NCI-H774 (cell line): ENCODE data around the gene NT5C1A.

Experiments
- DNase-seq: peaks from one replicate; lab custom pipeline; 2025; lab: John Stamatoyannopoulos, UW

NT5C1A gene

DNA sequence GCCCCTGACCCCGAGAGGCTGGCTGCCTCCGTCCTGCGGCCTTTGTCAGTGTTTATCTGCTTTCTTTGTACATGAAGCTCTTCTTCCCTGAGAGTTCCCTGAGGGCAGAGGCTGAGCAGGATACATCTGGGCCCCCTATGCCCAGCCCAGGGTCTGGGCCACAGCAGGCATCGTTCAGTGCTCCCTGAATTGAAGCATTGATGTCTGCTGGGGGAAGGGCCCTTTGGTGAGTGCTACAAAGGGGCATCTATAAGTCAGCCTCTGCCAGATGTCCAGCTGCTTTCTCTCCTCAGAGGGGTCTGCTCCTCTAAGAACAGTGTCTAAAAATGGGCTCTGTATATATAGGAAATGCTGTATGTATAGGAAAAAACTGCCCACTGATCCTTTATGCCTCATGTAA is 34.5 kb downstream of the NT5C1A start:
- no peak for DNase-seq

GRCh38 chr1:39635871-39636210 is 36.1 kb downstream of the NT5C1A start:
- DNase-seq: no peak

- DNase-seq: no peak
These were observed 36.6 kb downstream of the NT5C1A start for GRCh38 chr1:39635205-39635870.

- no peak for DNase-seq
These were observed 38.5 kb downstream of the NT5C1A start for GRCh38 chr1:39633422-39633821.

DNA sequence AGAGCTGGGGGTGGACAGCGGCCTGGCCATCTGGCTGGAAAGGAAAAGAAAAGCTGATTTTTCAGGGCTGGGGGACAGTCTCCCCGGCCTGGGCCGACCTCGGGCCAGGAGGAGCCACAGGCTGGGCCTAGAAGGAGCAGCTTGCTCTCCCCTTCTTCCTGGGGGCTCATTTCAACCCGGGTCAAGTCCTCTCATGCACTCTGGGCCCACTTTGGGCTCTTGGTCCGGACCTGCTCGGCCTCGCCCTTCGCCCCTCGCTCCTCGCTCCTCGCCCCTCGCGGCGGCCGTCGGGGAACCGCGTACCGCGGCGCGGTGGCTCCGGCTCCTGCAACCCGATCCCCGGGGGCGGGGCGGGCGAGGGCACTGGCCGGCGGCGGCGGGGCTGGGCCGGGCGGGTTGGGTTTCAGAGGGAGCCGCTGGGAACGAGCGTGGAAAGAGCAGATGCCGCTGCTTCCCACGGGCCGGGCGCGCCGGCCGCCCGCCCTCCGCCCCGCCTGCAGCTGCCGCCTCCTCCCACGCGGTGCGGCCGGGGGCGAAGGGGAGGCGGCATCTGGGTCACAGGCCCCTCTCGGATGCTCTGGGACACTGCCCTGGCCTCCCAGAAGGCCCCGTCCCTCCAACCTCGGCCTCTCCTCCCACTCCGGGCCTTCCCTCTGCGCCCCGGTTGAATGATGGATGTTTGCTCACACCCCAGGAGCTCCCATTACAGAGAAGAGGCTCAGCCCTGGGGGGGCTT is 39.1 kb downstream of the NT5C1A start:
- DNase-seq: no peak

DNA sequence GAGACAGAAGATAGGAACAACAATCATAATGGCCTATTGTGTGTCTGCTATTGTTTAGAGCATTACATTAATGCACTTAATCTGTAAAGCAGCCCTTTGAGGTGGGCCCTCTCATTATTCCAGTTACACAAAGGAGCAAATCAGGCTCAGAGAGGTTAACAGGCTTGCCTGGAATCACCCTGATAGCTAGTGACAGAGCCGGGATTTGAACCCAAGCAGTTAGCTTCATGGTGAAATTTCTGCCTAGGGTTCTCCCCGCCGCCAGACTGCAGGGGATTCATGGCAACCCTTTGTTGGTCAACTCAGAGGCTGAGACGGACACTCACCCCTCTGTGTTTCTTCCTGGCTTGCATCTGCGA is 39.6 kb downstream of the NT5C1A start:
- DNase-seq: no peak

GRCh38 chr1:39631361-39632322 is 40.3 kb downstream of the NT5C1A start:
- no peak for DNase-seq

GRCh38 chr1:39628807-39629350 is 43.0 kb downstream of the NT5C1A start:
- DNase-seq: no peak

GRCh38 chr1:39626646-39627045 is 45.3 kb downstream of the NT5C1A start:
- no peak for DNase-seq

DNA sequence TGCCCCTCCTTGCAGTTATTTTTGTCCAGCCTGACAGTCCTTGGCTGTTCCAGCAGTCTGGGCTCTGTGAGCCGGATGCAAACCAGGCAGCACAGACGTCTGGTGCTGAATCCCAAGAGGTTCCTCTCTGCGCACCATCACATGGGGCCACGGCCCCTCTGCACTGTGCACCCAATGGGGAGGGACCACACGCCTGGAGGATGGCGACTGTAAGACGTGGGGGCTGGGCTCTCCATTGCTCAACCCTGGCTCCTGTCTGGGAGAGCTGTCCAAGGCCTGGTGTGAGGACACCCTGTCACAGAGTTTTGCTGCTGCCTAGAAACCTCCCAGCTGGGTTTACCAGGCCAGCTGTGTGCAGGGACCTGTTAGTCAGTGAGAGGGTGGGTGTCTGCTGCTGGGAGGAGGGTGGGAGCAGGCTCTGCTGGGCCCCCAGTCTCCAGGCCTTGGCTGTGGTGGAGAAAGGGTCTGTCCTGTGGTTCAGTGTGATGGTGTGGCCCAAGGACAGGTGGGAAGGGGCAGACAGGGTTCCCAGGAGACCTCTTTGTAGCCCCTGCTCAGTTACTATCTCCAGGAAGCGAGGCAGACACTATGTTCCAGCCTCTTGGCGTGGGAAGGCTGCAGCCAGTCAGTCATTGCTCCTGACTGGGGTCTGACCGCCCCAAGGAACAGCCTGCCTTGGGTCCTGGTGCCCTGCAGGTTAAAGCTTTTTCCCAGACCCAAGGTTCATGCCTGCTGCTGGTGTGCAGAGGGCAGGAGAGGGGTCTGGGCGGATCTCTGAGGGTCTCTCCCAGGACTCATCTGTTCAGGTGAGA is 46.2 kb downstream of the NT5C1A start:
- no peak for DNase-seq

GRCh38 chr1:39625009-39625408 is 46.9 kb downstream of the NT5C1A start:
- no peak for DNase-seq

DNA sequence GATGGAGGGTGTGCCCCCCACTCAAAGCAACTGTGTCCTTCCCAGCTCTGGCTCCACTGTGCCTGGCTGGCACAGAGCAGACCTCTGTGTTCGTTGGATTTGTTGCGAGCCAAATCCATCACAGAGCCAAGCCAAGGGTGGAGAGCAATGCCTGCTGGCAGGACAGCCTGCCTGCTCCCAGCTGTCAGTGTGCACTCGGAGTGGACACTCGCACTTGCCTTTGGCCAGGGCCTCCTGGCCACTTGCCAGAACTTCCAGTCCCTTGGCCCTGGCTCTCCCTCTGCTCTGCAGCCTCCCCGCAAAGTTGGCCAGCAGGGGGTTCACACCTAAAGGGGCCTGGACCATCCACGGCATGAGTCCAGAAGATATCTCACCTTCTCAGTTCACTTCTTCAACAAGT is 48.9 kb downstream of the NT5C1A start:
- DNase-seq: no peak

DNA sequence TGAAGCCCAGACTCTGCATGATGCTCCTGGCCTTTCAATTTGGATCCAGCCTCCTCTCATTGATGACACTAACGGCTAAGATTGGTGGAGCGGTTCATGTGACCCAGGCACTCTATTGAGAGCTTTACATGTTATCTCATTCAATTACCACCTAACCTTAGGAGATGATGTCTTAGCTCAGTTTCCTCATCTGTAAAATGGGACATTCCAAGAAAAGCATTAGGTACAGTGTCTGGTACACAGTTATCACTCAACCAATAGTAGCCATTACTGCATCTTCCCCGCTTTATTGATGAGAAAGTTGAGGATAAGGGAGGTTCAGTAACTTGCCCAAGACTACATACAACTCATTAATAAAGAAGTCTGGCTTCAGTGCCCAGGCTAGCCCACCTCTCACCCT is 49.5 kb downstream of the NT5C1A start:
- no peak for DNase-seq

GRCh38 chr1:39620659-39621165 is 51.2 kb downstream of the NT5C1A start:
- DNase-seq: no peak

GRCh38 chr1:39617488-39618049 is 54.3 kb downstream of the NT5C1A start:
- no peak for DNase-seq

DNA sequence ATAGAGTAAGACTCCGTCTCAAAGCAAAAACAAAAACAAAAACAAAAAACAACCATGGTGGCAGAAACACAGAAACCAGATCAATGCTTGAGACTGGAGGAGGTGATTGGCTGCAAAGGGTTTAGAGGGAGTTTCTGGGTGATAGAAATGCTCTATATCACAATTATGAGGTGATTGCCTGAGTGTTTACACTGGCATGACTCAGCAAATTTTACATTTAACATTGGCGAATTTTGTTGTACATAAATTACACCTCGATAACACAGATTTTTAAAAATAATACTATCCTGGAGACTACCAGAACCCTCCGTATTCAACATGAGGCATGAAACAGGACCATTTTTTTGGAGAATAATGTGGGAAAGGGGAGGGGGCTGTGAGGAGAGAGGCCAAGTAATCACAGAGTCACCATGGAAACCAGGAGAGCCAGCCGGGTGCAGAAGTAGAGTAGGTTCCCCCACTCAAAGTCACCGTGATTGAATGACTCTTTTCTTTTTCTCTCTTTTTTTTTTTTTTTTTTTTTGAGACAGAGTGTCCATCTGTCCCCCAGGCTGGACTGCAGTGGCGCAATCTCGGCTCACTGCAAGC is 56.7 kb downstream of the NT5C1A start:
- peak; percentile 45 for DNase-seq

- DNase-seq: no peak
These were observed 57.4 kb downstream of the NT5C1A start for GRCh38 chr1:39614488-39614887.

DNA sequence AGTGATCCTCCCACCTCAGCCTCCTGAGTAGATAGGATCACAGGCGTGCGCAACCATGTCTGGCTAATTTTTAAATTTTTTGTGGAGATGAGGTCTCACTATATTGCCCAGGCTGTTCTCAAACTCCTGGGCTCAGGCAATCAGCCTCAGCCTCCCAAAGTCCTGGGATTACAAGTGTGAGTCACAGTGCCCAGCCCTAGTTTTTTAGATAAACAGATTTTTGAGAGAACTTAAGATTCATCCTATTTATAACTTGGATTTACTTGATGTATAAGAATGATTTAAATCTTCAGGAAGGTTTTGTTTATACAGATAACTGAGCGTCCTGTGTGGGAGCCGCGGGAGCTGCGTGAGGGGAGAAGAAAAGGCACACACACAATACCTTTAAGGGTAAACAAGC is 58.7 kb downstream of the NT5C1A start:
- no peak for DNase-seq

DNA sequence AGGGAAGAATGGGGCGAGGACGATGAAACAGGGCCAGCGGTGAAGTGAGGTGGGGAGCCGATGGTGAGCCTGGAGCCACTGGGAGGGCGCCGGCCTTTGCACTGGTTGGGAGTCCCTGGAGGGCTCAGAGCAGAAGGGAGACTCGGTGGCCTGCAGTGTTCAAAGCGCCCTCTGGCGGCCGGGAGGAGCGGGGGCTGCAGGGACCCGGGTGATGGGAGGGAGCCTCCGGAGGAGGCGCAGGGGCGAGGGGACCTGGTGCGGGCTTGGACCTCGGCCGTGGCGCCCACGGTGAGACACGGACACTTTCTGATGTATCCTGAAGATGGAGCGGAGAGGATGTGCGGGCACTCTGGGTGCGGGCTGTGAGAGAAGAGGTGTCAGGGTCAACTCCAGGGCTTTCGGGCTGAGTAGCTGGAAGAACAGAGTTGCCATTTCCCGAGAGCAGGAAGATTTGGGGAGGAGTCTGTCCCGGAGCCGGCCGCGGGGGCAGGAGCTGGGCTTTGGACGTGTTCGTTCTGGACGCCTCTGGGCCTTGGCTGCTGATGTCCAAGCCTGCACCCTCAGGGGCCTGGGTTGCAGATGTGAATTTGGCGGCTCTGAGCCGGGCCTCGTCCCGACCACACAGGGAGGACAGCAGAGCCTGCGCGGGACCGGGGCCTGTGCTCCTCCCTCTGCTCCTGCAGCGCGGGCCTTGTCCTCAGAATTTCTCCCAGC is 62.1 kb downstream of the NT5C1A start:
- DNase-seq: peak; percentile 40
